ENCODE data around the gene DRC7.

Gene DRC7

GRCh38 chr16:57694725-57695679 lies at the start of gene DRC7:
Gene DRC7 (plus strand): TSS chr16:57694806. CDS start chr16:57697950, 3,144 bp downstream.
- DNase-seq, result no peak

GRCh38 chr16:57645169-57645568 lies 49.4 kb upstream of the DRC7 start:
- no peak for DNase-seq

- DNase-seq, result no peak
These were observed 48.8 kb upstream of the DRC7 start for GRCh38 chr16:57645691-57646387.

- no peak for DNase-seq
These were observed 48.1 kb upstream of the DRC7 start for GRCh38 chr16:57646388-57647039.

GRCh38 chr16:57647136-57647875 lies 47.3 kb upstream of the DRC7 start:
- no peak for DNase-seq

- no peak for DNase-seq
These were observed 46.5 kb upstream of the DRC7 start for GRCh38 chr16:57648125-57648524.

GRCh38 chr16:57648581-57649442 lies 45.8 kb upstream of the DRC7 start:
- peak; percentile 83 for DNase-seq

- no peak for DNase-seq
These were observed 45.2 kb upstream of the DRC7 start for GRCh38 chr16:57649443-57649751.

GRCh38 chr16:57649846-57650245 lies 44.8 kb upstream of the DRC7 start:
- DNase-seq, result no peak

GRCh38 chr16:57651344-57652333 lies 43.0 kb upstream of the DRC7 start:
- no peak for DNase-seq

GRCh38 chr16:57652695-57653471 lies 41.7 kb upstream of the DRC7 start:
- no peak for DNase-seq

GRCh38 chr16:57653936-57654335 lies 40.7 kb upstream of the DRC7 start:
- no peak for DNase-seq

GRCh38 chr16:57656342-57656955 lies 38.2 kb upstream of the DRC7 start:
- no peak for DNase-seq

- DNase-seq, result no peak
These were observed 37.4 kb upstream of the DRC7 start for GRCh38 chr16:57657228-57657627.

GRCh38 chr16:57658130-57658877 lies 36.3 kb upstream of the DRC7 start:
- DNase-seq, result no peak

- no peak for DNase-seq
These were observed 35.5 kb upstream of the DRC7 start for GRCh38 chr16:57658878-57659674.

GRCh38 chr16:57660715-57661463 lies 33.7 kb upstream of the DRC7 start:
- no peak for DNase-seq

Data from activated CD4-positive, alpha-beta T cell treated with anti-CD3 and anti-CD28 coated beads, Interleukin-2, amount 50 U/mL, for 1 hour (primary cell).